HT1080 (cell line): ENCODE data around the gene SLC24A4. TPM values are rescaled to one million over a fixed set of nuclear protein-coding genes. Genes with fewer than 3 reads are reported as not detected.

ENCODE experiments used
- DNase-seq: peaks from one replicate; pipeline ENCODE4 v3.0.0-alpha.2; 2015; ENCODE audit warnings: low read depth
- total RNA-seq: library from RNA; depleted of rRNA; stranded (reverse); fragments of >200 nt; shearing (Covaris generic); gene quantifications from 2 replicates; pipeline ENCODE4 v1.2.3, GENCODE V29; 2014; rRNA removed

Gene SLC24A4
- total RNA-seq, 1 experiment from 2014 or later: not detected

DNA sequence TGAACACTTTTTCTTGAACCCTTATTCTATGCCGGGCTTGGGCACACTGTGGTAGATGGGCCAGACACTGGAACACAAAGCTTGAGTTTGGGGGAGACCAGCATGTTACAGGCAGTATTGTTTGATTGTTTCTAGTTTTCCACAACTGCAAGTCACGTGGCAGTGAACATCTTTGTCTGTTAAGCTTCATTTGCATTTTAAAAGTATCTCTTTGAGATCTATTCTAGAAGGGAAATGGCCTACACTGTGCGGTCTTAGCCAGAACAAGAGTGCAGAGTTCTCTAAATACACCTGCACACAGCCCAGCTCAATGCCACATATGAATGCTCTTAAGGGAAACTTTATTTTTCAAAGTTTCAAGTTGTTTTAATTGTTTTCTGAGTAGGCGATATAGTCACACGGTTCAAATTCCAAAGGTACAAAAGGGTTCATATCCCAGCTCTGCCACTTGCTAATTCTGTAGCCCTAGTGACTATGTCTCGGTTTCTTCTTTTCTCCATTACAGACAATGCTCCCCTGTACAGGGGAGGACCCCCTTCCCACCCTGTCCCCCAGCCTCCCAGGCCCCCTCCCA lies 215.5 kb downstream of the SLC24A4 start:
- no peak for DNase-seq

DNA sequence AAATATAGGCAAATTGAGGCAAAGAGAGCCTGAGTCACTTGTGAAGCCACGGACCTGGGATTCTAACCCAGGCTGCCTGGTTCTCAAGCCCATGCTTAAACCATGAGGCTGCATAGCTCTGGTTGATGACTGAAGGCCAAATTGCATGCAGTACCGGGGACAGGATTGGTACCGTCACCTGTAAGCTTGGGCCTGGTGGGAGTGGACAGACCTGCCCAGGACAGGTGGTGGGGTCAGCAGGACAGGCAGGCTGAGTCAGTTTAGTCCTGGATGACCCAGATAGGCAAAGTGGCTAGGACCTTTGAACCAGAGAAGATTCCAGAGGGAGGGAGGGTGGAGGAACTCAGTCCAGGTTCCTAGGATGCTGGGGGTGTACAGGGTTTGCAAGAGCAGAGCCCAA lies 216.5 kb downstream of the SLC24A4 start:
- DNase-seq: no peak

GRCh38 chr14:92539875-92540274 lies 216.9 kb downstream of the SLC24A4 start:
- no peak for DNase-seq

DNA sequence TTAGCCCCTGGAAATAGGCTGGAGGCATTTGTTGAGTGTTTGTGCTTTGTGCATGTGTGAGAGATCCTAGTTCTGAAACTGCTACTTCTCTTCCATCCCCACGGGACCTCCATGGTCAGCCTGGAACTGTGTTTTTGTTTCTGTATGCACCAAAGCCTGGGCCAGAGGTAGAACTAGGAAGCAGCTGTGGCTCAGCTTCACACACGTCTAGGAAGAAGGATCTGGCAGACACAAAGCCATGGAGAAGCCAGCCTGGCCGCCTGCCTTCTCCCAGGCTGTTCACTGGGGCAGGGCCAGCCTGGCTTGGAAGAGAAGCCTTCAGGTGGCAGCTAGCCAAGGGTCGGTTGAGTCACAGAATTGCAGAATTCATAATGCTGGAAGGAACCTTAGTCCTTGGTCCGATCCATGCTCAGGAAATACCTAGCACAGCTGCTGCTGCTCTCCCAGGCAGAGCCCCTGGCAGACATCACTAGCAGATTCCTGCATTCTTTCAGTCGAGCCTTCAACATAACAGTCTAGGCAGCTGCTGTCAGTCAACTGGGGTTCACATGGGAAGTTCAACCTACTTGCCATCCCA lies 217.6 kb downstream of the SLC24A4 start:
- DNase-seq: peak; percentile 97

- no peak for DNase-seq
Observed at GRCh38 chr14:92542766-92543554, 220.0 kb downstream of the SLC24A4 start.

GRCh38 chr14:92544051-92544720 lies 221.2 kb downstream of the SLC24A4 start:
- no peak for DNase-seq

- DNase-seq: peak; percentile 18
Observed at GRCh38 chr14:92546347-92547053, 223.5 kb downstream of the SLC24A4 start.

- no peak for DNase-seq
Observed at GRCh38 chr14:92549105-92549858, 226.3 kb downstream of the SLC24A4 start.

- no peak for DNase-seq
Observed at GRCh38 chr14:92549859-92550230, 226.9 kb downstream of the SLC24A4 start.

Other genes with a start within 250 kb of the SLC24A4 start
- 32.0 and 34.6 TPM in 2 replicates for gene ATXN3, start 216.6 kb upstream of the SLC24A4 start, total RNA-seq
- 142 and 248 TPM in 2 replicates for gene NDUFB1, start 201.5 kb upstream of the SLC24A4 start, total RNA-seq
- gene CPSF2, start 201.2 kb upstream of the SLC24A4 start, total RNA-seq: 57.3 and 68.9 TPM in 2 replicates
- gene RIN3, start 190.6 kb downstream of the SLC24A4 start, total RNA-seq: 3.0 and 6.6 TPM in 2 replicates